Hepatocyte (in vitro differentiated cells): ENCODE results near the gene TRIM75.

Experiments used
- EZH2 ChIP-seq: fragments of 200-600 bp; sonication (generic); IDR thresholded peaks from 2 replicates; pipeline ENCODE4 v1.6.1; 2016; ENCODE audit warnings: antibody characterized with exemption, mild to moderate bottlenecking, borderline replicate concordance
- EZH2phosphoT487 ChIP-seq: fragments of 200-600 bp; sonication (generic); IDR thresholded peaks from one replicate; pipeline ENCODE4 v1.6.1; 2018; ENCODE audit warnings: antibody characterized with exemption, mild to moderate bottlenecking, low read depth, moderate library complexity; ENCODE audit not compliant: unreplicated experiment, severe bottlenecking
- TF ChIP-seq, protein P1 (sequence below): fragments of 200-600 bp; sonication (generic); IDR thresholded peaks from 2 replicates; pipeline ENCODE4 v1.5.1; 2016; ENCODE audit warnings: antibody characterized with exemption, mild to moderate bottlenecking; ENCODE audit not compliant: poor library complexity

DNA sequence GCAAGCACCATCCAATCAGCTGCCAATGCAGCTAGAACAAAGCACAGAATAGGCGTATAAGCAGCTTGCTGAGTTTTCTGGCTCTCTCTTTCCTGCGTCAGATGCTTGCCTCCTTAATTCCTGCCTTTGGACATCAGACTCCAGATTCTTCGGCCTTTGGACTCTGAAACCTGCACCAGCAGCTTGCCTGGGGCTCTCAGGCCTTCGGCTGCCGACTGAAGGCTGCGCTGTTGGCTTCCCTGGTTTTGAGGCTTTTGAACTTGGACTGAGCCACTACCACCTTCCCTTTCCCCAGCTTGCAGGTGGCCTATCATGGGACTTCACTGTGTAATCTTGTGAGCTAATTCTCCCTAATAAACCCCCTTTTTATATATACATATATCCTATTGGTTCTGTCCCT, 52.9 kb downstream of the TRIM75 start:
- TF ChIP-seq, protein P1, sequence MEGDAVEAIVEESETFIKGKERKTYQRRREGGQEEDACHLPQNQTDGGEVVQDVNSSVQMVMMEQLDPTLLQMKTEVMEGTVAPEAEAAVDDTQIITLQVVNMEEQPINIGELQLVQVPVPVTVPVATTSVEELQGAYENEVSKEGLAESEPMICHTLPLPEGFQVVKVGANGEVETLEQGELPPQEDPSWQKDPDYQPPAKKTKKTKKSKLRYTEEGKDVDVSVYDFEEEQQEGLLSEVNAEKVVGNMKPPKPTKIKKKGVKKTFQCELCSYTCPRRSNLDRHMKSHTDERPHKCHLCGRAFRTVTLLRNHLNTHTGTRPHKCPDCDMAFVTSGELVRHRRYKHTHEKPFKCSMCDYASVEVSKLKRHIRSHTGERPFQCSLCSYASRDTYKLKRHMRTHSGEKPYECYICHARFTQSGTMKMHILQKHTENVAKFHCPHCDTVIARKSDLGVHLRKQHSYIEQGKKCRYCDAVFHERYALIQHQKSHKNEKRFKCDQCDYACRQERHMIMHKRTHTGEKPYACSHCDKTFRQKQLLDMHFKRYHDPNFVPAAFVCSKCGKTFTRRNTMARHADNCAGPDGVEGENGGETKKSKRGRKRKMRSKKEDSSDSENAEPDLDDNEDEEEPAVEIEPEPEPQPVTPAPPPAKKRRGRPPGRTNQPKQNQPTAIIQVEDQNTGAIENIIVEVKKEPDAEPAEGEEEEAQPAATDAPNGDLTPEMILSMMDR: no peak
- TF ChIP-seq EZH2: no peak
- no peak for TF ChIP-seq EZH2phosphoT487
